Measurements from ENCODE around the gene MPHOSPH6.
"Not testable (repeated sequence)": the region's sequence is repeated elsewhere in the genome, so short reads cannot be mapped to it uniquely, and the experiment has no call there.

Gene MPHOSPH6

DNA sequence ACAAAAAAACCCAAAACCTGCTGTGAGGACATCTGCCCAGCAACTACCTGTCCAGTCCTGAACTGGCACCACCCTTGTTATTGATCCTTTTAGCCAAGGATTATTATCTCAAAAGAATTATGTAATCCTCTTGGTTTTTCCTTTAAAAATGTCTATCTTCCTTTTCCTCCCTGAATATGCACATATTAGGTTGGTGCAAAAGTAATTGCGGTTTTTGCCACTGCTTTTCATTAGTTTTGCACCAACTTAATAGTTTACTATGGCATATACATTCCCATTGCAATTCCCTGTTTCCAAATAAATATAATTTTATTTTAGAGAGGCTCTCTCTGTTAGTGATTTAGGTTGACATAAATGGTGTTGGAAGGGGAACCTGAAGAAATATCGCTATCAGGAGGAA is 51.3 kb downstream of the MPHOSPH6 start:
- no peak for DNase-seq (ENCODE audit: low read depth in 2 of 2)

DNA sequence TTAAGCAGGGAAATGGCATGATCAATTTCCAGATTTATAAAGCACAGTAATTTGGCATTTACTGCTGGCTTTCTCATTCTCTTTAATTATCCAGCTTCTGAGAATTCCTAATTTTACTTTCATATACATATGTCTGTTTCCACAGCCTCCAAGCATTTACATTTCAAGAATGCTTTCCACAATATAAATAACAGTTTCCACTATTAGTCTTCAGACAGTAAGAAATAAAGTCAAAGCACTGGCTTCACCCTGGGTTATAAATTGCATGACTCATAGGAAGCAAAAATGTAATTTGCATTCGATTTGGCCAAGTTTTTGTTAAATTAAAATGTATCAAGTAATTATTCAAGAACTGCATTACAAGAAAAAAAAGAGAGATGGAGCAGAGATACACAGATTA is 53.5 kb downstream of the MPHOSPH6 start:
- DNase-seq (ENCODE audit: low read depth in 2 of 2): no peak

DNA sequence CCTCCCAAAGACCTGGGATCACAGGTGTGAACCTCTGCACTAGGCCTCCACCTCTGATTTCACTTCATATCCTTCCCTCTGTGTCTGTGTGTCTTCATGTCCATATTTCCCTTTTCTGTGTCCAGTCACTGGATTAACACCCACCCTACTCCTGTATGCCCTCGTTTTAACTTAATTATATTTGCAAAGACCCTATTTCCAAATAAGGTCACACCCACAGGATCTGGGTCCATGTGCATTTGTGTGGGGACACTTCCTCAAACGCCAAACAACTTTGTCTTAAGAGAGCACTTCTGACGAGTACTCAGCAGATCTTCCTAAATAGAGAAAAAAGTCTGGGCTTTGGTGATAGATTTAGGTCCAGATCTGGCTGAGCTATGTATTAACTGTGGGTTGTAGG is 56.3 kb downstream of the MPHOSPH6 start:
- DNase-seq (ENCODE audit: low read depth in 2 of 2): no peak

DNA sequence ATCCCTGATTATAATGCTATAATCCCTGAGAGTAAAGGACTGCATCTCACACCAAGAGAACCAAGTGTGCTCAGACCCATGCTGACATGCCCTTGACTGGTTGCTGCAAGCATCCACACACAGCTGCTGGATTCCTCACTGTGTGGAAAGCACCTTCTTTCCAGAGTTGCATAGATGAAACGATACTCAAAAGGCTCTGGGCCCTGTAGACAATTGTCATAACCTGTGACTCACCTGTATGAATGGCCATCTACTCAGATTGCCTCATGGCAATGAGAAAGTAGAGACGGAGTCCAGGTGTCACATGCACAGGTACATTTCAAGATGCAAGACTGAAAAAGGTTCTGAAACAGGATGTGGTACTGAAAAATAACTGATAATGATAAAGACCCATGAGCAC is 58.1 kb downstream of the MPHOSPH6 start:
- DNase-seq (ENCODE audit: low read depth in 2 of 2): no peak

DNA sequence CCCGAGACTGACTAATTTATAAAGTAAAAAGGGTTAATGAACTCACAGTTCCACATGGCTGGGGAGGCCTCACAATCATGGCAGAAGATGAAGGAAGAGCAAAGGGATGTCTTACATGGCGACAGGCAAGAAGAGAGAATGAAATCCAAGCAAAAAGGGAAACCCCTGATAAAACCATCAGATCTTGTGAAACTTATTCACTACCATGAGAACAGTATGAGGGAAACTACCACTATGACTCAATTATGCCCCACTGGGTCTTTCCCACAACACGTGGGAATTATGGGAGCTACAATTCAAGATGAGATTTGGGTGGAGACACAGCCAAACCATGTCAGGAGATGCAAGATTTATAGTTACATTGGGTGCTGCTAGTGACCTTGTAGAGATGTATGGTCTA is 60.8 kb downstream of the MPHOSPH6 start:
- not testable (repeated sequence) for DNase-seq (ENCODE audit: low read depth in 2 of 2)

DNA sequence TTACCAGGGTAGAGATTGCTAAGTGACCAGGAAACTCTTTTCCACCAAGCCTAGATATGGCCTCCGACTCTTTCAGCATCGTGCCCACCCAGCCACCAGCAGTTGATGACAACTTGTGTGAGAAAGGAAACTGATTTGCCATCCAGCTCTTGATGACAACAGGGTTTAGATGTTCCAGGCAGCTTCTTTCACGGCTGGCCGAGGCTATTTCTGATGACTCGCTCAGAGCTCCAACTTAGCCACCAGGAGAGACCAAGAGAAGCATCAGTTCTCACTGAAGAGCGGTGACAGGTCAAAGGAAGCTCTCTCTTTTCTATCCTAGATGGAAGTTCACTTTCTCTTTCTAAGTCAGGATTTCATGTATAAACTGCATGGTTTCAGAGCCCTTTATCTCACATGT is 61.2 kb downstream of the MPHOSPH6 start:
- DNase-seq (ENCODE audit: low read depth in 2 of 2): no peak

DNA sequence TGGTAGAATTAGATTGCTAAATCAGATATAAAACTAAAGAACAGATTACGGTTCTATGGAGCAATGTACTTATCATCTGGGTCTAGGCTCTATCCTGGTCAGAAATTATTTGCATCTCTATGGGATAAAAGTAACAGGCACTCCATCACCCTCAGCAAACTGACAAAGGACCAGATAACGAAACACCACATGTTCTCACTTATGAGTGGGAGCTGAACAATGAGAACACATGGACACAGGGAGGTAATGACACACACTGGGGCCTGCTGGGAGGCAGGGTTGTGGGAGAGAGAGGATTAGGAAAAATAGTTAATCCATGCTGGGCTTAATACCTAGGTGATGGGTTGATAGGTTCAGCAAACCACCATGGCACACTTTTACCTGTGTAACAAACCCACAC is 61.9 kb downstream of the MPHOSPH6 start:
- no peak for DNase-seq (ENCODE audit: low read depth in 2 of 2)

DNA sequence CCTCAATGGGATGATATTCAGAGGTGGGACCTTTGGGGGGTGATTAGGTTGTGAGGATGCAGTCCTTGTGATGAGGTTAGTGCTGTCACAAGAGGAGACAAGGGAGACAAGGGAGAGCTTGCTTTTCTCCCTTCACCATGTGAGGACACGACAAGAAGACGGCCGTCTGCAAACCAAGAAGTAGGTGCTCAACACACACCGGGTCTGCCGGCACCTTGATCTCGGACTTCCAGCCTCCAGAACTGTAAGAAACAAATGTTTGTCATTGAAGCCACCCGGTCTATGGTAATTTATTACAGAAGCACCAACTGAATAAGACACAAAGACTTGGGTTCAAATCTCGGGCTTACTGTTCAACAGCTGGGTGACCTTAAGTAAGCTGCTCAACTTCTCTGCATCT is 64.9 kb downstream of the MPHOSPH6 start:
- DNase-seq (ENCODE audit: low read depth in 2 of 2): no peak
